GM12872 (cell line): ENCODE data around the gene STN1.

ENCODE experiments used
- TF ChIP-seq, protein P1 (sequence below): IDR thresholded peaks from 3 replicates; pipeline ENCODE4 v1.5.1; 2011; ENCODE audit warnings: low read depth, mild to moderate bottlenecking, low read length, moderate library complexity; ENCODE audit not compliant: insufficient read depth

Gene STN1

DNA sequence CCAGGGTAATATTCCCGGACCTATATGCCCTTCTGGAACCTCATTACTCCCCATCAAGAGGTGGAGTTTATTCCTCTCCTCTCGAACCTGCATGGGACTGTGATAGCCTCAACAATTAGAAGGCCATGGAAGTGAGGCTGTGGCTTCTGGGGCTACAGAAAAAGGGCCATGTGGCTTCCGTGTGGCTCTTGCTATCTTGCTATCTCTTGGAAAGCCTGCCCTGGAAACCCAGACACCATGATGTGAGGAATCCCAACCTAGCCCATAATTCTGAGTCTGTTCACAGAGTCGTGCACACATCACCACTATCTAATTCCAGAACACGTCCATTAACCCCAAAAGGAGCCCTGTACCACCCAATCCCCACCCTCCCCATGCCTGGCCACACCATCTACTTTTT is 41.8 kb downstream of the STN1 start:
- TF ChIP-seq, protein P1, sequence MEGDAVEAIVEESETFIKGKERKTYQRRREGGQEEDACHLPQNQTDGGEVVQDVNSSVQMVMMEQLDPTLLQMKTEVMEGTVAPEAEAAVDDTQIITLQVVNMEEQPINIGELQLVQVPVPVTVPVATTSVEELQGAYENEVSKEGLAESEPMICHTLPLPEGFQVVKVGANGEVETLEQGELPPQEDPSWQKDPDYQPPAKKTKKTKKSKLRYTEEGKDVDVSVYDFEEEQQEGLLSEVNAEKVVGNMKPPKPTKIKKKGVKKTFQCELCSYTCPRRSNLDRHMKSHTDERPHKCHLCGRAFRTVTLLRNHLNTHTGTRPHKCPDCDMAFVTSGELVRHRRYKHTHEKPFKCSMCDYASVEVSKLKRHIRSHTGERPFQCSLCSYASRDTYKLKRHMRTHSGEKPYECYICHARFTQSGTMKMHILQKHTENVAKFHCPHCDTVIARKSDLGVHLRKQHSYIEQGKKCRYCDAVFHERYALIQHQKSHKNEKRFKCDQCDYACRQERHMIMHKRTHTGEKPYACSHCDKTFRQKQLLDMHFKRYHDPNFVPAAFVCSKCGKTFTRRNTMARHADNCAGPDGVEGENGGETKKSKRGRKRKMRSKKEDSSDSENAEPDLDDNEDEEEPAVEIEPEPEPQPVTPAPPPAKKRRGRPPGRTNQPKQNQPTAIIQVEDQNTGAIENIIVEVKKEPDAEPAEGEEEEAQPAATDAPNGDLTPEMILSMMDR: no peak

DNA sequence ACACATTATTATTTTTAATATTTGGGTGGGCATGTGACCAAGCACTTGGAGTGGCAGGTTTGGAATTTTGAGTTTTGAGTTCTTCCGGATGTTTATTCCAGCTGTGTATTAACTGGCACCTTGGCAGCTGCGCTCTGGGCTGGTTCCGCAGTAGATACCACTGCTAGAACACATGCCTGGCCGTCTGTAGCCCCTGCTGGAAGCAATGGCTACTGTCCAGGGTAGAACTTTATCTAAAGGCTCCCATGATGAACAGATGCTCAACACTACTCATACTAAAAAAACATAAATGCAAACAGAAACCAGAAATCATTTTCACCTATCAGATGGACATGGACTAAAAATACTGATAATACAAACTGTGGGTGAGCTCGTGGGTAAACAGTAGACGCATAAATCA is 43.3 kb downstream of the STN1 start:
- TF ChIP-seq, protein P1: no peak

DNA sequence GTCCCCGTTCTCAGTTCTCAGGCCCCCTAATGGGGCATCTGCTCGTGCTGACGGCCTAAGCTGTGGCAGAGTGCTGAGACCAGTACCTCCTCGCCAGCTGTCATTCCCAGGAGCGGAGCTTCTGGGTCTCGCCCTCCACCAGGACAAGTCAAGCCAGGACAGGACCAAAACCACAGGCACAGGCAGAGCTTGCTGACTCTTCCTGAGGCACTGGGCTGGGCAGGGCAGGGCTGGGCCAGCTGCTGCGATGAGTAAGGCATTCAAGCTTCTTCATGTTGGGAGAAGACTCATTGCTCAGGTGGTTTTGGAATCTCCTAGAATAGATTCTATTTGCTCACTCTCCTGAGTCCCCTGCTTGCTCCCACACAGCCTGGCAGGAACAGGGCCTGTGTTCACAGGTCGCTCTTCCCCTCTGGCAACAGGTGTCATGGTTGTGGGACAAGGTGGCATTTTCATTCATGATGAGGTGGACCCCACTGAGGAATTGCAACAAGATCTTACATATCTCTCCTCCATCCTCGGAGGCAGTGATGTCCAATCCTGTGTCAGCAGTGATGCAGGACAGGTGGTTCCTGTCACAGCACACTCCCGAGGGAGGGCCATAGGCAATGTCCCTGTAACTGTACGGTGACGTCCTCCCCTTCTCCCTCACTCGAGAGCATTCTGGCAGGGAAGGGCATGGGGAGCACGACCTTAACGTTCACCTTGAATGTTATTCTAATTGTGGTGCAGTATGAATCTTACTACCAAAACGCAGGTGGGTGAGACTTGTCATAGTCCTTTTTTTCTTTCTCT is 45.6 kb downstream of the STN1 start:
- TF ChIP-seq, protein P1: no peak

DNA sequence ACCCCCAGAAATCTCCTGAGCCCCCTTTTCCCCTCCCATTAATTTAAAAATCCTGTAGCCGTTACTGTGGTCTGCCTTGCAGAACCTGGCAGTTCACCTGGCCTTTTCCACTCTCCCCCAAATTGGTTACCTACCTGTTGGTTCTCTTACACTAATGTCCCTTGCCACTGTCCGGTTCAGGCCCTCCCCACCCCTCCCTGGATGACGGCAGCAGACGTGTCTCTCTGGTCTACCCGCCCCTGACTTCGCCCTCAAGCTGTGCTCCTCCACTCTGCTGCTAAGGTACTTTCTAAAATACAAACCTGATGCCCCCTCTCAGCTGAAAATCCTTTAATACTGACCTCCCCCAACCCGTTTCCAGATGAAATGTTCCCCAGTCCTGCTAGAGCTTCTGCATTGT is 47.0 kb downstream of the STN1 start:
- TF ChIP-seq, protein P1: no peak

DNA sequence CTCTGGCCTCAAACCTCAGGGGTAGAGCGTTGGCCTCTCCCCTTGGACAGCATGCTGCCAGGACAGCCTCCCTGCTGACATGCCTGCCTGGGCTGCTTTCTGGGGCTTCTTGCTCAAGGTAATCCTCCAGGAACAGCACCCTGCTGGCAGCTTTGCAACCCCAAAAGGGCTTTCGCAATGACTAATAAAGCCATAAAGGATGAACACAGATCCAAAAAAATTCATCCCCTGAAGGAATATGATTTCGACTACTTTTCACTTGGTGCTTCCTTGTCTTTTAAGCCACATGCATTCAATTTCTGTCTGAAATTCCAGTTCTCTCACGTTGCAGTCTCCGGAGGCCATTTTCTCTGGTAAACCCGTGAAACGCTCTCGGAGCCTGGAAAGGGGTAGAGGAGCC is 47.5 kb downstream of the STN1 start:
- TF ChIP-seq, protein P1: no peak

DNA sequence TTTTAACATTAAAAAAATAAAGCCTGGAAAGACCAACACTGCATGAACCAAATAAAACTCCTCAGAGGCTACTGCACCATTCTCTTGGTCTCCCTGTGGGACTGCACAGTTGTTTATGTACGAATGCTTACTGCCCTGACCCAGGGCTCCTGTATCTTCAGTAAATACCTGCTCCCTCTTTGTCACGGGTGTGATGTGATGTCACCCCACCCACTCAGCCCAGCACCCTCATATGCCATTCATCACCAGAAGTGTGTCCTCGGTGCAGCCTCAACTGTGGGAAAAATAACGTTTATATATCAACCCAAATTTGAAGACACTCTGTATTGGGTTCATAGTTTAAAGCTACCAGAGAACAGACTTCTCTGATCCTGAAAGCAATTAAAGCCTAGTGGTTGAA is 48.6 kb downstream of the STN1 start:
- TF ChIP-seq, protein P1: no peak

DNA sequence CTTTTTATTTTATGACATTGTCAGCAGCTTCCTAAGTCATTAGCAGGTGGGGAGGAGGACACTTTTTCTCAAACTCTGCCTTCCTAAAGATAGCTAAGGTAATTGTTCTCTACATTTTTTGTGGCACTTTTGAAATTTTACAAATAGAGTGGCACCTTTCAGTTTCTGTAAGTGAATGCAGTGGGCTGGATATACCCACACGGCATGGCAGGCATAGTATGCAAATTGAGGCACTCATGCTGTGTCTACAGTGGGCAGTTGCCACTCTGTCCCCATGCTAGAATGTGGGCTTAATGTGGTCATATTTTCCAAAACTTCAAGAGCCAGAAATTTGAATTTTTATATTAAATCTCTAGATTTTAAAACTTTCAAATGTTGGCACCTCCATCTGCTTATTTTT is 49.8 kb downstream of the STN1 start:
- TF ChIP-seq, protein P1: no peak

DNA sequence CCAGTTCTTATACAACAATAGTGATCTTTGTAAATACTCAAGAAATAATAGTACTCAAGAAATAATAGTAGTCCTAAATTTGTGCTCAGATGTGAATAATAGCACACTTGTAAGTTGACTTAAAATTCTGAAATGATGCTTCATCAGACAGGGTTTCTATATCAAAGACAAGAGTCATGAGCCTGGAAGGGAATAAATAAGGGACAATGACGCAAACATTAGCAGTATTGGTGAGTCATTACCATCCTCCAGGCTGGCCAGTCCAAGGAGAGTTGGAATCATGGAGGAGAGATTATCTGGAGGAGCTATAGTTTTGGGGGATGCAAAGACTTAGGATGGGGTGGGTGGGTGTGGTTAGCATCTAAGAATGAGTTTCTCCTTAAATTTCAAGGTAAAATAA is 56.5 kb downstream of the STN1 start:
- TF ChIP-seq, protein P1: no peak
